Neural crest cell (in vitro differentiated cells): Measurements from ENCODE around the gene LRRC8D. TPM values are rescaled to one million over a fixed set of nuclear protein-coding genes. Genes with fewer than 3 reads are reported as not detected.
"Not testable (repeated sequence)": the region's sequence is repeated elsewhere in the genome, so short reads cannot be mapped to it uniquely, and the experiment has no call there.

Experiments used
- DNase-seq: peaks from one replicate; pipeline ENCODE4 v3.0.0; 2021; ENCODE audit warnings: low read depth, mixed read lengths, low spot score
- H3K27ac Mint-ChIP-seq: one replicate; pipeline ENCODE4 v1.8.0; 2021; ENCODE audit warnings: mild to moderate bottlenecking, mixed read lengths; ENCODE audit not compliant: unreplicated experiment
- H3K27me3 Mint-ChIP-seq: 2 replicates; pipeline ENCODE4 v1.8.0; 2021; ENCODE audit warnings: low read depth, mild to moderate bottlenecking, mixed read lengths
- H3K36me3 Mint-ChIP-seq: 2 replicates; pipeline ENCODE4 v1.8.0; 2021; ENCODE audit warnings: low read depth, mild to moderate bottlenecking, mixed read lengths
- H3K4me1 Mint-ChIP-seq: 2 replicates; pipeline ENCODE4 v1.8.0; 2021; ENCODE audit warnings: mixed read lengths
- H3K4me3 Mint-ChIP-seq: one replicate; pipeline ENCODE4 v1.8.0; 2021; ENCODE audit warnings: mild to moderate bottlenecking, mixed read lengths
- H3K9me3 Mint-ChIP-seq: 2 replicates; pipeline ENCODE4 v1.8.0; 2021; ENCODE audit warnings: mixed read lengths
- total RNA-seq: library from RNA; stranded (reverse); gene quantifications from 2 replicates; pipeline ENCODE4 v1.2.1, GENCODE V29; 2021
- TF ChIP-seq, protein P1 (sequence below): fragments of 200-600 bp; sonication (generic); conservative IDR thresholded peaks from 2 replicates; pipeline ENCODE4 v1.5.0; 2021; ENCODE audit warnings: antibody characterized with exemption, mild to moderate bottlenecking

The LRRC8D gene
- total RNA-seq, 1 donor from 2014 or later, result 44.9 TPM

DNA sequence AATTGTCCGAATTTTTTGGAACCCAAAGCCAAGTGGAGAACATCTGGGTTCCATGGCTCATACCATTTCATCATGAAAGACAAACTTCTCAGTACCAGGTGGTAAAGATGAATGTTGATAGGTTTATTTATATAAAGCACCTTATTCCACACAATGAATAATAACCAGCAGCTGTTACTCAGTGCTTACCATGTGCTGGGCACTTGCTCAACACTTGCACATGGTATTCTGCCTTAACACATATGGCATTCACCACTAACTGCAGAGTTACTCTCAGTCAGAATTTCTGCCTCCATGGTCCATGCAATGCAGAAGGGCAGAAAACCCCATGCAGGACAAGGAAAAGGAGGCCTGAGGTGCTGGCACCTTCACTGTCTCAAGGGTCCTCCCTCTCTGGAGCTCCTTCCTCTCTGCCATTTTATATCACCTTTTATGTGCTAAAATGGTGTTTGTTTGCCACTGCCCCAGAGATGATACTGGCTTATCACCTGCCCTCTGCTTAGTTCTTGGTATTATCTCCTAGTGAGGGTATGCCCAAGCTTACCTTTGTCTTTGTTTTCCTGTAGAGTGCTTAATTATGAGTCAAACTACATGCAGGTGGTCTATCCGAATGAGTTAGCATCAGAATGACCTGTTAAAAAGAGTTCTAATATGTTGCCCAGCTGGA, 97.4 kb downstream of the LRRC8D start:
- H3K4me1 Mint-ChIP-seq, result peaks cover 12% of the 10 kb centered on the region
- TF ChIP-seq, protein P1, sequence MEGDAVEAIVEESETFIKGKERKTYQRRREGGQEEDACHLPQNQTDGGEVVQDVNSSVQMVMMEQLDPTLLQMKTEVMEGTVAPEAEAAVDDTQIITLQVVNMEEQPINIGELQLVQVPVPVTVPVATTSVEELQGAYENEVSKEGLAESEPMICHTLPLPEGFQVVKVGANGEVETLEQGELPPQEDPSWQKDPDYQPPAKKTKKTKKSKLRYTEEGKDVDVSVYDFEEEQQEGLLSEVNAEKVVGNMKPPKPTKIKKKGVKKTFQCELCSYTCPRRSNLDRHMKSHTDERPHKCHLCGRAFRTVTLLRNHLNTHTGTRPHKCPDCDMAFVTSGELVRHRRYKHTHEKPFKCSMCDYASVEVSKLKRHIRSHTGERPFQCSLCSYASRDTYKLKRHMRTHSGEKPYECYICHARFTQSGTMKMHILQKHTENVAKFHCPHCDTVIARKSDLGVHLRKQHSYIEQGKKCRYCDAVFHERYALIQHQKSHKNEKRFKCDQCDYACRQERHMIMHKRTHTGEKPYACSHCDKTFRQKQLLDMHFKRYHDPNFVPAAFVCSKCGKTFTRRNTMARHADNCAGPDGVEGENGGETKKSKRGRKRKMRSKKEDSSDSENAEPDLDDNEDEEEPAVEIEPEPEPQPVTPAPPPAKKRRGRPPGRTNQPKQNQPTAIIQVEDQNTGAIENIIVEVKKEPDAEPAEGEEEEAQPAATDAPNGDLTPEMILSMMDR, result no peak
- peaks cover 3% of the 10 kb centered on the region for H3K9me3 Mint-ChIP-seq
- H3K4me3 Mint-ChIP-seq, result no peak overlapping the region
- no peak overlapping the region for H3K27ac Mint-ChIP-seq
- no peaks in the 10 kb centered on the region for H3K27me3 Mint-ChIP-seq
- peaks cover 16% of the 10 kb centered on the region for H3K36me3 Mint-ChIP-seq
- no peak for DNase-seq

DNA sequence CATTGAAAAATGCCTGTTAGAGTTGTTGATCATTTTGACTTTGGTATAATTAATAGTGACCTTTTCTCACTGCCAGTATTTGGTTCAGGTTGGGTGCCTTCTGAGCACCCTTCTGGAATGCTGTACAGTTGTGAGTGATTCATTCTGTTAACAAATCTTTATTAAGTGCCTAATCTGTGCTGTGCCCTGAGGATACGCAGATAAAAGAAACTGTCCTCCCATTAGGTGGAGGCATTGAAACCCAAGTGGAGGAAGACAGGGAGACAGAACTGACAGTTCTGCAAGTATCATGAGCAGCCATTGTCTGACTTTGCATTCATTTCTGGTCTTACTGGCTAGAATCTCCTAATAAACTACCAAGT, 97.9 kb downstream of the LRRC8D start:
- no peak overlapping the region for H3K4me3 Mint-ChIP-seq
- H3K4me1 Mint-ChIP-seq, result peaks cover 12% of the 10 kb centered on the region
- peaks cover 8% of the 10 kb centered on the region for H3K9me3 Mint-ChIP-seq
- TF ChIP-seq, protein P1, result no peak
- no peak overlapping the region for H3K27ac Mint-ChIP-seq
- H3K27me3 Mint-ChIP-seq, result no peaks in the 10 kb centered on the region
- no peak for DNase-seq
- H3K36me3 Mint-ChIP-seq, result peaks cover 21% of the 10 kb centered on the region

- H3K4me3 Mint-ChIP-seq, result no peak overlapping the region
- peaks cover 11% of the 10 kb centered on the region for H3K9me3 Mint-ChIP-seq
- peaks cover 12% of the 10 kb centered on the region for H3K4me1 Mint-ChIP-seq
- H3K27me3 Mint-ChIP-seq, result no peaks in the 10 kb centered on the region
- peaks cover 25% of the 10 kb centered on the region for H3K36me3 Mint-ChIP-seq
- H3K27ac Mint-ChIP-seq, result no peak overlapping the region
- DNase-seq, result no peak
- TF ChIP-seq, protein P1, result no peak
Measured at GRCh38 chr1:89919174-89919573, 98.3 kb downstream of the LRRC8D start.

DNA sequence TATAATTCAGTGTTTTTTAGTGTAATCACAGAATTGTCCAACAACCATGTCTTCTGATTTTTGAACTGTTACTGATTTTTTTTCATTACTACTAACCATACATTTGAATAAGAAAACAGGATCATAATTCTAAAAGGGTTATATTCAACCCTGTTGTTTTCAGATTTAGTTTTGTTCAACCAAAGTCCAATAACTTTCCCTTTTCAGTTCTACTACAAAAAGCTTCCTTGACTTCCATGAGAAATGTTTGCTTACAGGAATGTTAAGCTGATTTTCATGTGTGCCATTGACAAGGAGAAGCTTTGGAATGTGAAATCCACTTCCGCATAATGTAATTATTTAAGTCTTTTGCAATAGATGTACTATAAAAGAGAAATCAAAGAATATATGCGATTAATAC, 102.1 kb downstream of the LRRC8D start:
- Mint-ChIP-seq H3K4me1 (peaks cover 12% of the 10 kb centered on the region), H3K27me3 (no peaks in the 10 kb centered on the region), H3K27ac (no peak overlapping the region), H3K9me3 (peaks cover 16% of the 10 kb centered on the region), H3K36me3 (peaks cover 38% of the 10 kb centered on the region), H3K4me3 (no peak overlapping the region)
- TF ChIP-seq, protein P1, result no peak
- no peak for DNase-seq

GRCh38 chr1:89923517-89923916, 102.7 kb downstream of the LRRC8D start:
- Mint-ChIP-seq H3K27me3 (no peaks in the 10 kb centered on the region), H3K36me3 (peaks cover 42% of the 10 kb centered on the region), H3K4me3 (no peak overlapping the region), H3K9me3 (peaks cover 16% of the 10 kb centered on the region), H3K27ac (no peak overlapping the region), H3K4me1 (peaks cover 14% of the 10 kb centered on the region)
- TF ChIP-seq, protein P1, result no peak
- DNase-seq, result no peak

DNA sequence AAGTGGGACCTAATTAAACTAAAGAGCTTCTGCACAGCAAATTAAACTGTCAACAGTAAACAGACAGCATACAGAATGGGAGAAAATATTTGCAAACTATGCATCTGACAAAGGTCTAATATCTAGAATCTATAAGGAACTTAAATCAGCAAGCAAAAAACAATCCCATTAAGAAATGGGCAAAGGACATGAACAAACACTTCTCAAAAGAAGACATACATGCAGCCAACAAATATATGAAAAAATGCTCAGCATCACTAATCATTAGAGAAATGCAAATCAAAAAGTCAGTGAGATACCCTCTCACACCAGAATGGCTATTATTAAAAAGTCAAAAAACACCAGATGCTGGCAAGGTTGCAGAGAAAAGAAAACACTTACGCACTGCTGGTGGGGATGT, 103.2 kb downstream of the LRRC8D start:
- not testable (repeated sequence) for H3K4me3 Mint-ChIP-seq, H3K27ac Mint-ChIP-seq, DNase-seq, H3K27me3 Mint-ChIP-seq
- Mint-ChIP-seq H3K4me1 (peaks cover 12% of the 10 kb centered on the region), H3K36me3 (peaks cover 46% of the 10 kb centered on the region), H3K9me3 (peaks cover 16% of the 10 kb centered on the region)
